Gastrocnemius medialis (tissue), 4 donors: ENCODE results near the gene MSI2.

ENCODE experiments used
- POLR2A ChIP-seq, 2 donors: fragments of 450-650 bp; IDR thresholded peaks; one replicate each; pipeline ENCODE4 v1.6.1; 2017; ENCODE audit warnings: antibody characterized with exemption in 2 of 2, mild to moderate bottlenecking in 2 of 2, moderate library complexity in 2 of 2
- TF ChIP-seq, protein P1 (sequence below), 5 experiments: fragments of 450-650 bp in 3 of 5; fragments of 200-600 bp in 2 of 5; sonication (generic) in 2 of 5; IDR thresholded peaks in 4 of 5; conservative IDR thresholded peaks in 1 of 5; 1 replicate in 4 of 5; 2 replicates in 1 of 5; pipeline ENCODE4 v1.5.1; 2016 to 2019; ENCODE audit warnings: antibody characterized with exemption in 5 of 5, mild to moderate bottlenecking in 3 of 5, moderate library complexity in 3 of 5

DNA sequence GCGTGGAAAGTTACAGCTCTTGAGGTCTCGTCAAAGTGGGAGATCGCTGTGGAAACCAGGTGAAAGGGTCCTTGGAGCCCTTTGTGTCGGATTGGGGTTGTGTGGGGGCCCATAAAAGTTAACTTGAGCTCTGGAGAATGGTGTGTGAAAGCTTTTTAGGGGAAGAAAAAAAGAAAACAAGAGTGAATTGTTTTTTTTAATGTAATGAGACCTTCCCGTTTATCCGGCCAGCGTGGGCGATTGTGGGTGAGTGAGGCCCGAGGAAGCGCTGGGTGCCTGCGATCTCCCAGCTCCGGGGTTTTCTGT is 150.6 kb downstream of the MSI2 start:
- TF ChIP-seq, protein P1, sequence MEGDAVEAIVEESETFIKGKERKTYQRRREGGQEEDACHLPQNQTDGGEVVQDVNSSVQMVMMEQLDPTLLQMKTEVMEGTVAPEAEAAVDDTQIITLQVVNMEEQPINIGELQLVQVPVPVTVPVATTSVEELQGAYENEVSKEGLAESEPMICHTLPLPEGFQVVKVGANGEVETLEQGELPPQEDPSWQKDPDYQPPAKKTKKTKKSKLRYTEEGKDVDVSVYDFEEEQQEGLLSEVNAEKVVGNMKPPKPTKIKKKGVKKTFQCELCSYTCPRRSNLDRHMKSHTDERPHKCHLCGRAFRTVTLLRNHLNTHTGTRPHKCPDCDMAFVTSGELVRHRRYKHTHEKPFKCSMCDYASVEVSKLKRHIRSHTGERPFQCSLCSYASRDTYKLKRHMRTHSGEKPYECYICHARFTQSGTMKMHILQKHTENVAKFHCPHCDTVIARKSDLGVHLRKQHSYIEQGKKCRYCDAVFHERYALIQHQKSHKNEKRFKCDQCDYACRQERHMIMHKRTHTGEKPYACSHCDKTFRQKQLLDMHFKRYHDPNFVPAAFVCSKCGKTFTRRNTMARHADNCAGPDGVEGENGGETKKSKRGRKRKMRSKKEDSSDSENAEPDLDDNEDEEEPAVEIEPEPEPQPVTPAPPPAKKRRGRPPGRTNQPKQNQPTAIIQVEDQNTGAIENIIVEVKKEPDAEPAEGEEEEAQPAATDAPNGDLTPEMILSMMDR (IDR thresholded peaks at IDR 0.05 in 4 of 5, conservative IDR thresholded peaks at IDR 0.05 in 1 of 5) = no peak
- TF ChIP-seq POLR2A (IDR thresholded peaks at IDR 0.05) = no peak
